Vagina (tissue), 2 donors: ENCODE data around the gene MT3. TPM values are rescaled to one million over a fixed set of nuclear protein-coding genes. Genes with fewer than 3 reads are reported as not detected.

ENCODE experiments used
- DNase-seq, 2 donors: peaks; one replicate each; pipeline ENCODE4 v3.0.0-alpha.2; 2017; ENCODE audit errors: extremely low spot score in 2 of 2
- H3K27ac ChIP-seq: fragments of 200-600 bp; sonication (generic); one replicate; pipeline ENCODE4 v1.5.1; 2019
- H3K27me3 ChIP-seq: fragments of 200-600 bp; sonication (generic); one replicate; pipeline ENCODE4 v1.5.1; 2019
- H3K36me3 ChIP-seq, 2 donors: fragments of 200-600 bp; sonication (generic); one replicate each; pipeline ENCODE4 v1.5.1; 2017 to 2019
- H3K4me1 ChIP-seq: fragments of 200-600 bp; sonication (generic); one replicate; pipeline ENCODE4 v1.5.1; 2019
- H3K4me3 ChIP-seq, 2 donors: fragments of 200-600 bp; sonication (generic); 1 replicate in 1 of 2; 2 replicates in 1 of 2; pipeline ENCODE4 v1.5.1; 2016 to 2019
- H3K9me3 ChIP-seq: fragments of 200-600 bp; sonication (generic); one replicate; pipeline ENCODE4 v1.5.1; 2019
- POLR2A ChIP-seq, 2 donors: fragments of 450-650 bp; IDR thresholded peaks; one replicate each; pipeline ENCODE4 v1.6.1; 2017; ENCODE audit warnings: antibody characterized with exemption in 2 of 2, mild to moderate bottlenecking in 2 of 2, moderate library complexity in 2 of 2
- POLR2AphosphoS5 ChIP-seq, 2 donors: sonication (generic); formaldehyde crosslinking; IDR thresholded peaks; one replicate each; pipeline ENCODE4 v1.9.0; 2017; ENCODE audit warnings: antibody characterized with exemption in 2 of 2, mild to moderate bottlenecking in 2 of 2, low read depth in 1 of 2; ENCODE audit not compliant: insufficient read depth in 1 of 2
- intact Hi-C: fragments of 100-400 bp; cut with DNase I; formaldehyde crosslinking; loops from one replicate; pipeline ENCODE4 v1.15.1; 2023
- total RNA-seq: library from RNA; depleted of rRNA; stranded (reverse); fragments of >200 nt; gene quantifications from one replicate; pipeline ENCODE4 v1.2.3, GENCODE V29; 2016
- TF ChIP-seq, protein P1 (sequence below), 3 experiments: fragments of 450-650 bp in 2 of 3; fragments of 200-600 bp in 1 of 3; sonication (generic) in 1 of 3; IDR thresholded peaks; one replicate each; pipeline ENCODE4 v1.5.1; 2017 to 2019; ENCODE audit warnings: antibody characterized with exemption in 3 of 3, mild to moderate bottlenecking in 2 of 3, moderate library complexity in 2 of 3

Gene MT3
- total RNA-seq, 1 donor from 2014 or later: 12.8 TPM

- peaks cover 9% of the 10 kb centered on the region for H3K4me1 ChIP-seq
- intact Hi-C loops: no loop called here
- no peaks in the 10 kb centered on the region for H3K9me3 ChIP-seq
- TF ChIP-seq, protein P1, sequence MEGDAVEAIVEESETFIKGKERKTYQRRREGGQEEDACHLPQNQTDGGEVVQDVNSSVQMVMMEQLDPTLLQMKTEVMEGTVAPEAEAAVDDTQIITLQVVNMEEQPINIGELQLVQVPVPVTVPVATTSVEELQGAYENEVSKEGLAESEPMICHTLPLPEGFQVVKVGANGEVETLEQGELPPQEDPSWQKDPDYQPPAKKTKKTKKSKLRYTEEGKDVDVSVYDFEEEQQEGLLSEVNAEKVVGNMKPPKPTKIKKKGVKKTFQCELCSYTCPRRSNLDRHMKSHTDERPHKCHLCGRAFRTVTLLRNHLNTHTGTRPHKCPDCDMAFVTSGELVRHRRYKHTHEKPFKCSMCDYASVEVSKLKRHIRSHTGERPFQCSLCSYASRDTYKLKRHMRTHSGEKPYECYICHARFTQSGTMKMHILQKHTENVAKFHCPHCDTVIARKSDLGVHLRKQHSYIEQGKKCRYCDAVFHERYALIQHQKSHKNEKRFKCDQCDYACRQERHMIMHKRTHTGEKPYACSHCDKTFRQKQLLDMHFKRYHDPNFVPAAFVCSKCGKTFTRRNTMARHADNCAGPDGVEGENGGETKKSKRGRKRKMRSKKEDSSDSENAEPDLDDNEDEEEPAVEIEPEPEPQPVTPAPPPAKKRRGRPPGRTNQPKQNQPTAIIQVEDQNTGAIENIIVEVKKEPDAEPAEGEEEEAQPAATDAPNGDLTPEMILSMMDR (IDR thresholded peaks at IDR 0.05): no peak
- TF ChIP-seq POLR2AphosphoS5 (IDR thresholded peaks at IDR 0.05; ENCODE audit: insufficient read depth in 1 of 2, low read depth in 1 of 2) (no peak), POLR2A (IDR thresholded peaks at IDR 0.05) (no peak)
- H3K4me3 ChIP-seq: no peak overlapping the region
- DNase-seq: no peak
- H3K27me3 ChIP-seq: no peaks in the 10 kb centered on the region
- no peak overlapping the region for H3K27ac ChIP-seq
- no peaks in the 10 kb centered on the region for H3K36me3 ChIP-seq
Observed at GRCh38 chr16:56558024-56558747, 31.1 kb upstream of the MT3 start.

GRCh38 chr16:56559109-56559508 is 30.2 kb upstream of the MT3 start:
- Histone ChIP-seq H3K36me3 (no peaks in the 10 kb centered on the region), H3K4me1 (peaks cover 9% of the 10 kb centered on the region), H3K9me3 (no peaks in the 10 kb centered on the region), H3K4me3 (no peak overlapping the region), H3K27me3 (no peaks in the 10 kb centered on the region), H3K27ac (no peak overlapping the region)
- intact Hi-C loops: no loop called here
- no peak for DNase-seq
- TF ChIP-seq, protein P1 (IDR thresholded peaks at IDR 0.05): no peak
- TF ChIP-seq POLR2AphosphoS5 (IDR thresholded peaks at IDR 0.05; ENCODE audit: insufficient read depth in 1 of 2, low read depth in 1 of 2) (no peak), POLR2A (IDR thresholded peaks at IDR 0.05) (no peak)

- Histone ChIP-seq H3K9me3 (no peaks in the 10 kb centered on the region), H3K27me3 (no peaks in the 10 kb centered on the region), H3K4me1 (peaks cover 9% of the 10 kb centered on the region), H3K27ac (no peak overlapping the region), H3K4me3 (no peak overlapping the region), H3K36me3 (no peaks in the 10 kb centered on the region)
- no peak for DNase-seq
- intact Hi-C loops: no loop called here
- TF ChIP-seq, protein P1 (IDR thresholded peaks at IDR 0.05): no peak
- no peak for TF ChIP-seq POLR2AphosphoS5 (IDR thresholded peaks at IDR 0.05; ENCODE audit: insufficient read depth in 1 of 2, low read depth in 1 of 2)
- no peak for TF ChIP-seq POLR2A (IDR thresholded peaks at IDR 0.05)
Observed at GRCh38 chr16:56560447-56560846, 28.9 kb upstream of the MT3 start.

GRCh38 chr16:56561126-56561525 is 28.2 kb upstream of the MT3 start:
- no peaks in the 10 kb centered on the region for H3K36me3 ChIP-seq
- no peak for TF ChIP-seq POLR2AphosphoS5 (IDR thresholded peaks at IDR 0.05; ENCODE audit: insufficient read depth in 1 of 2, low read depth in 1 of 2)
- TF ChIP-seq POLR2A (IDR thresholded peaks at IDR 0.05): no peak
- DNase-seq: no peak
- H3K4me3 ChIP-seq: no peak overlapping the region
- intact Hi-C loops: no loop called here
- H3K27me3 ChIP-seq: no peaks in the 10 kb centered on the region
- H3K9me3 ChIP-seq: no peaks in the 10 kb centered on the region
- H3K27ac ChIP-seq: no peak overlapping the region
- H3K4me1 ChIP-seq: peaks cover 9% of the 10 kb centered on the region

GRCh38 chr16:56564793-56565477 is 24.4 kb upstream of the MT3 start, which contains the start of gene MT4:
Gene MT4, plus strand, starts transcription at chr16:56565073. Its CDS starts 56 bp downstream, at chr16:56565129.
- TF ChIP-seq POLR2AphosphoS5 (IDR thresholded peaks at IDR 0.05; ENCODE audit: insufficient read depth in 1 of 2, low read depth in 1 of 2) (no peak), POLR2A (IDR thresholded peaks at IDR 0.05) (no peak)
- TF ChIP-seq, protein P1 (IDR thresholded peaks at IDR 0.05): no peak
- H3K27ac ChIP-seq: no peak within 1 kb of the TSS
- H3K4me1 ChIP-seq: no peaks in the 10 kb centered on the region
- no peak for DNase-seq
- intact Hi-C loops: no loop called here
- H3K4me3 ChIP-seq: no peak within 1 kb of the TSS
- H3K36me3 ChIP-seq: no peaks in the 10 kb centered on the region
- H3K27me3 ChIP-seq: no peaks in the 10 kb centered on the region
- H3K9me3 ChIP-seq: no peaks in the 10 kb centered on the region
